Urinary bladder (tissue), 4 donors: Measurements from ENCODE around the gene METTL5. TPM values are rescaled to one million over a fixed set of nuclear protein-coding genes. Genes with fewer than 3 reads are reported as not detected.

Source experiments
- DNase-seq: peaks from one replicate; pipeline ENCODE4 v3.0.0-alpha.2; 2015; ENCODE audit errors: extremely low spot score
- H3K27ac ChIP-seq: one replicate; pipeline ENCODE4 v1.5.1; 2013; ENCODE audit warnings: low read depth, mild to moderate bottlenecking, moderate library complexity
- H3K36me3 ChIP-seq: one replicate; pipeline ENCODE4 v1.6.1; 2013; ENCODE audit warnings: mild to moderate bottlenecking, moderate library complexity; ENCODE audit not compliant: insufficient read depth
- H3K4me1 ChIP-seq: one replicate; pipeline ENCODE4 v1.6.1; 2013; ENCODE audit warnings: mild to moderate bottlenecking, moderate library complexity; ENCODE audit not compliant: insufficient read depth
- H3K4me3 ChIP-seq: one replicate; pipeline ENCODE4 v1.5.1; 2013; ENCODE audit warnings: low read depth, low read length
- WGBS: extraction: QIAGEN DNeasy Blood & Tissue Kit; methylation state at CpG from one replicate; pipeline ENCODE4 v1.1.7; 2013; 5-methylcytosine and 5-hydroxymethylcytosine counted together
- polyA plus RNA-seq: library from polyadenylated mRNA; stranded (reverse); fragments of 200-250 nt; gene quantifications from one replicate; pipeline ENCODE4 v1.2.3, GENCODE V29; 2013
- total RNA-seq: library from RNA; depleted of rRNA; stranded (reverse); fragments of >200 nt; gene quantifications from one replicate; pipeline ENCODE4 v1.2.3, GENCODE V29; 2014
- donor health status: healthy with polysubstance abuse.
- donor health status: healthy.

METTL5 gene
- total and polyA plus RNA-seq, 2 donors: 47.6 to 61.1 TPM

- Histone ChIP-seq H3K27ac (no peak overlapping the region), H3K4me3 (no peak overlapping the region), H3K36me3 (no peaks in the 10 kb centered on the region), H3K4me1 (no peaks in the 10 kb centered on the region)
- DNase-seq: no peak
- WGBS: 83% methylated on average over 5 of the region's 5 CpGs
These were observed 34.1 kb downstream of the METTL5 start for GRCh38 chr2:169790581-169790980.

GRCh38 chr2:169782513-169782912 lies 42.2 kb downstream of the METTL5 start:
- no peak for DNase-seq
- H3K27ac ChIP-seq: no peak overlapping the region
- H3K4me3 ChIP-seq: no peak overlapping the region
- H3K4me1 ChIP-seq: no peaks in the 10 kb centered on the region
- no peaks in the 10 kb centered on the region for H3K36me3 ChIP-seq
- WGBS: 97% methylated on average over 1 of the region's 1 CpG

- Histone ChIP-seq H3K4me1 (no peaks in the 10 kb centered on the region), H3K36me3 (no peaks in the 10 kb centered on the region), H3K27ac (no peak overlapping the region), H3K4me3 (no peak overlapping the region)
- 93% methylated on average over 4 of the region's 4 CpGs for WGBS
- DNase-seq: no peak
These were observed 43.3 kb downstream of the METTL5 start for GRCh38 chr2:169781249-169782013.

- Histone ChIP-seq H3K36me3 (no peaks in the 10 kb centered on the region), H3K4me1 (no peaks in the 10 kb centered on the region), H3K27ac (no peak overlapping the region), H3K4me3 (no peak overlapping the region)
- DNase-seq: no peak
- 90% methylated on average over 3 of the region's 3 CpGs for WGBS
These were observed 46.3 kb downstream of the METTL5 start for GRCh38 chr2:169778446-169778845.

GRCh38 chr2:169776252-169776761 lies 48.4 kb downstream of the METTL5 start:
- Histone ChIP-seq H3K27ac (no peak overlapping the region), H3K36me3 (no peaks in the 10 kb centered on the region), H3K4me1 (no peaks in the 10 kb centered on the region), H3K4me3 (no peak overlapping the region)
- WGBS: 43% methylated on average over 2 of the region's 2 CpGs
- no peak for DNase-seq

GRCh38 chr2:169775765-169776164 lies 48.9 kb downstream of the METTL5 start:
- H3K4me1 ChIP-seq: no peaks in the 10 kb centered on the region
- no peak overlapping the region for H3K4me3 ChIP-seq
- H3K36me3 ChIP-seq: no peaks in the 10 kb centered on the region
- H3K27ac ChIP-seq: no peak overlapping the region
- no peak for DNase-seq
- WGBS: 16% methylated on average over 2 of the region's 2 CpGs

- WGBS: 92% methylated on average over 3 of the region's 3 CpGs
- Histone ChIP-seq H3K4me1 (no peaks in the 10 kb centered on the region), H3K4me3 (no peak overlapping the region), H3K27ac (no peak overlapping the region), H3K36me3 (no peaks in the 10 kb centered on the region)
- DNase-seq: no peak
These were observed 49.4 kb downstream of the METTL5 start for GRCh38 chr2:169775354-169775753.

- no peak for DNase-seq
- Histone ChIP-seq H3K36me3 (no peaks in the 10 kb centered on the region), H3K4me3 (no peak overlapping the region), H3K4me1 (no peaks in the 10 kb centered on the region), H3K27ac (no peak overlapping the region)
- 63% methylated on average over 2 of the region's 2 CpGs for WGBS
These were observed 52.1 kb downstream of the METTL5 start for GRCh38 chr2:169772651-169773050.

- Histone ChIP-seq H3K36me3 (no peaks in the 10 kb centered on the region), H3K4me3 (no peak overlapping the region), H3K27ac (no peak overlapping the region), H3K4me1 (no peaks in the 10 kb centered on the region)
- 94% methylated on average over 2 of the region's 2 CpGs for WGBS
- no peak for DNase-seq
These were observed 53.1 kb downstream of the METTL5 start for GRCh38 chr2:169771612-169772011.

GRCh38 chr2:169771021-169771420 lies 53.7 kb downstream of the METTL5 start:
- no peak overlapping the region for H3K27ac ChIP-seq
- no peaks in the 10 kb centered on the region for H3K36me3 ChIP-seq
- WGBS: 78% methylated on average over 5 of the region's 5 CpGs
- no peak for DNase-seq
- H3K4me3 ChIP-seq: no peak overlapping the region
- no peaks in the 10 kb centered on the region for H3K4me1 ChIP-seq

GRCh38 chr2:169768262-169768995 lies 56.3 kb downstream of the METTL5 start:
- H3K27ac ChIP-seq: no peak overlapping the region
- H3K4me1 ChIP-seq: no peaks in the 10 kb centered on the region
- 38% methylated on average over 72 of the region's 72 CpGs for WGBS
- H3K4me3 ChIP-seq: peak overlapping the region; percentile 43
- no peaks in the 10 kb centered on the region for H3K36me3 ChIP-seq
- DNase-seq: no peak

GRCh38 chr2:169767243-169767888 lies 57.3 kb downstream of the METTL5 start:
- Histone ChIP-seq H3K36me3 (no peaks in the 10 kb centered on the region), H3K4me1 (no peaks in the 10 kb centered on the region), H3K27ac (no peak overlapping the region), H3K4me3 (no peak overlapping the region)
- 31% methylated on average over 12 of the region's 12 CpGs for WGBS
- DNase-seq: no peak

GRCh38 chr2:169765523-169765922 lies 59.2 kb downstream of the METTL5 start:
- no peak overlapping the region for H3K4me3 ChIP-seq
- 76% methylated on average over 6 of the region's 6 CpGs for WGBS
- DNase-seq: no peak
- no peaks in the 10 kb centered on the region for H3K36me3 ChIP-seq
- no peak overlapping the region for H3K27ac ChIP-seq
- no peaks in the 10 kb centered on the region for H3K4me1 ChIP-seq

GRCh38 chr2:169761970-169762292 lies 62.8 kb downstream of the METTL5 start:
- no peak overlapping the region for H3K4me3 ChIP-seq
- WGBS: 95% methylated on average over 6 of the region's 6 CpGs
- H3K36me3 ChIP-seq: no peaks in the 10 kb centered on the region
- no peak overlapping the region for H3K27ac ChIP-seq
- H3K4me1 ChIP-seq: no peaks in the 10 kb centered on the region
- no peak for DNase-seq
